BLaER1 (cell line): ENCODE data around the gene MBP.
A peak's percentile ranks its signal among the peaks of the same experiment; 100 is the strongest.

ENCODE experiments used
- H3K27ac ChIP-seq: shearing (Covaris generic); formaldehyde crosslinking; 2 replicates; pipeline ENCODE4 v1.8.1; 2022
- H3K27me3 ChIP-seq: shearing (Covaris generic); formaldehyde crosslinking; 2 replicates; pipeline ENCODE4 v1.8.1; 2022
- H3K36me3 ChIP-seq: shearing (Covaris generic); formaldehyde crosslinking; 2 replicates; pipeline ENCODE4 v1.8.1; 2022
- H3K4me1 ChIP-seq: shearing (Covaris generic); formaldehyde crosslinking; 2 replicates; pipeline ENCODE4 v1.8.1; 2022
- H3K4me2 ChIP-seq: shearing (Covaris generic); formaldehyde crosslinking; 2 replicates; pipeline ENCODE4 v1.8.1; 2022
- H3K4me3 ChIP-seq: shearing (Covaris generic); formaldehyde crosslinking; 2 replicates; pipeline ENCODE4 v1.8.1; 2022
- H3K9ac ChIP-seq: shearing (Covaris generic); formaldehyde crosslinking; 2 replicates; pipeline ENCODE4 v1.8.1; 2022
- H3K9me3 ChIP-seq: shearing (Covaris generic); formaldehyde crosslinking; 2 replicates; pipeline ENCODE4 v1.8.1; 2022
- H4K20me1 ChIP-seq: shearing (Covaris generic); formaldehyde crosslinking; 2 replicates; pipeline ENCODE4 v1.8.1; 2022
- Cebpa-rat ChIP-seq: shearing (Covaris generic); IDR thresholded peaks from 2 replicates; pipeline ENCODE4 v1.8.1; 2022

MBP gene

DNA sequence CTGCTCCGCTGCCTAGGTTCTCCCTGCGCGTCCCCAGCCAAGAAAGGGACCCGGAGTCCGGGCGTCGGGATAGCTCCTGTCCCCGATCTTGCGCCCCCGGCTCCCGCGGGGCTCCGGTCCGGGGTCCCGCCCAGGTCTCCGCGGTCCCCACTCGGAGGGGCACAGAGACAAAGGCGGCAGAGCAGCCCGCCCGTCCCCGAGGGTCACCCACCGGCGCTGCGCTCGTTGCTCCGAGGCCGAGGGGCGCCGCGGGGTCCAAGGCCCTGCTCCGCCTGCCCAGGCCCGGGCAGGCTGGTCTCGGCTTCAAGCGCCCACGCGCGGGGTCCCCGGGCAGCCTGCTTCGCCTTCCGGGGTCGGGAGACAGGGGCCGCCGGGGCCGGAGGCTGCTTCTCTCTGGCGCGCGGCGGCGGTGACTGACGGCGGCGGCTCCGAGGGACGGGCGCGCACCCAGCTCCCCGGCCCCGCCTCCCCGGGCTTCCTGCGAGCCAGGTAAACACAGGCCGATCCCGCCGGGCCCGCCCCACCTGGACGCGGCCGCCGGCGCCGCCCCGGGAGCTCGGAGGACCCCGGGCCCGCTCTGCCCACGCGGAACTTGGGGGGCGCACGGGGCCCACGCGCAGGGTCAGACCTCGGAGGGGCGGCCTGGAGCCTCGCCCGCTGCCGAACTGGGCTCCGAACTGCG, at the start of gene MBP:
Gene MBP (minus strand): TSS at position 415 of the 682 bp plus-strand sequence. CDS start 27,522 bp downstream, outside the sequence.
- no peaks in the 10 kb centered on the region for H3K27me3 ChIP-seq
- H4K20me1 ChIP-seq, result peaks cover 35% of the 10 kb centered on the region
- H3K27ac ChIP-seq, result peak within 1 kb of the TSS; percentile 98
- H3K9ac ChIP-seq, result peak within 1 kb of the TSS; percentile 94
- H3K36me3 ChIP-seq, result peaks cover 4% of the 10 kb centered on the region; the same call in 1 of the 2 replicates
- peak within 1 kb of the TSS; percentile 98 for H3K4me2 ChIP-seq
- H3K9me3 ChIP-seq, result no peaks in the 10 kb centered on the region
- no peak for TF ChIP-seq Cebpa-rat
- H3K4me1 ChIP-seq, result peaks cover 78% of the 10 kb centered on the region
- peak within 1 kb of the TSS; percentile 99 for H3K4me3 ChIP-seq

DNA sequence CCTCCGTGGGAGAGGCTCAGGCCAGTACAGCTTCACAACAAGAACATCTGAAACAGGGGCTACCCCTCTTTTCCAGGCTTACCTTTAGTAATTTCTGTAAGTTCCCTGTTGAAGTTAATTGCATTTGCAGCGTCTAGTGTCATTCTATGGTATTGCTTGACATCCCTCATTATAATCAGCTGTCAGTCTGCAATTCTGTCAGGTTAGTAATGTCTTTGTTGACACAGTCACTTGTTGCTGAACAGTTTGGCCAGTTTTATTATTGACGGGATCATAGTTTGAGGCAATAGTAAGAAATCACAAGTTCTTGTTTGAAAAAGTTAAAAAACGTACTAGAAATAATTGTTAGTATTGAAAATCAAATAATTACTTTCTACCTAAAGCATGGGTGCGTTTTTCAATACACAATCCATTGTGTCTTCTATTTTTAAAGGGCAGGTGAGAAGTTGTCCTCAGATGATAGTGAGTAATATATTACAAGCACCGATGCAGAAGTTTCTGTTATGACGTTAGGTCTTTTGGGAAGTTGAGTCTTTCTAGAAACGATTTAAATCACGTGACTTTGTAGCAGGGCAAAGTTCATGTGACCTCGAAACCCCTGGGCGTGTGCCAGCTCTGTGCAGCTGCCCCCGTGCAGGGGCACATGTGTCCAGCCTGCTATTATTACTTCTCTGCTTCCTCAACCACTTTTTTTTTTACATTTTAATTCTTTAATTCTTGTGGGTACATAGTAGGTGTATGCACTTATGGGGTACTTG, 49.5 kb upstream of the MBP start:
- no peak for TF ChIP-seq Cebpa-rat
- Histone ChIP-seq H3K27me3 (no peaks in the 10 kb centered on the region), H3K4me2 (no peak overlapping the region), H3K4me1 (no peaks in the 10 kb centered on the region), H3K36me3 (no peaks in the 10 kb centered on the region), H3K9ac (no peak overlapping the region), H4K20me1 (no peaks in the 10 kb centered on the region), H3K4me3 (no peak overlapping the region), H3K27ac (no peak overlapping the region), H3K9me3 (peaks cover 21% of the 10 kb centered on the region)

DNA sequence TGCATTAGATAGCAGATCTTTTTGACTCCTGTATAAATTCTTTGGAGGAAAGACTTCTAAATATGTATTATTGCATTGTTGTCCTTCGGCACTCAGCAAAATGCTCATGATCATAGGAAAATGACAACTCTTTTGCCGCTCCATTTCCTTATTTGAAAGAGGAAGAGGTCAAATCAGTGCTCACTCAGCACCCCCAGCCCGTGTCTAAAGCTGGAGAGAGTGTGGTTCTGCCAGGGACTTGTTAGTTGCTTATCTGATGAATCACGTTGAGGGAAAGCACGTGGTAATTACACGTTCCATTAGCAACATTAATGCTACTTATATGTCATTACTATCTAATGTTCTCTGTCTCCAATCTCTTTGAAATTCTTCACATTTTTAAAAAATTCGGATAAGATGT, 46.0 kb upstream of the MBP start:
- Histone ChIP-seq H3K4me3 (no peak overlapping the region), H3K27ac (no peak overlapping the region), H3K27me3 (no peaks in the 10 kb centered on the region), H4K20me1 (no peaks in the 10 kb centered on the region), H3K4me2 (no peak overlapping the region), H3K4me1 (no peaks in the 10 kb centered on the region), H3K9ac (no peak overlapping the region), H3K9me3 (no peaks in the 10 kb centered on the region), H3K36me3 (no peaks in the 10 kb centered on the region)
- TF ChIP-seq Cebpa-rat, result no peak

DNA sequence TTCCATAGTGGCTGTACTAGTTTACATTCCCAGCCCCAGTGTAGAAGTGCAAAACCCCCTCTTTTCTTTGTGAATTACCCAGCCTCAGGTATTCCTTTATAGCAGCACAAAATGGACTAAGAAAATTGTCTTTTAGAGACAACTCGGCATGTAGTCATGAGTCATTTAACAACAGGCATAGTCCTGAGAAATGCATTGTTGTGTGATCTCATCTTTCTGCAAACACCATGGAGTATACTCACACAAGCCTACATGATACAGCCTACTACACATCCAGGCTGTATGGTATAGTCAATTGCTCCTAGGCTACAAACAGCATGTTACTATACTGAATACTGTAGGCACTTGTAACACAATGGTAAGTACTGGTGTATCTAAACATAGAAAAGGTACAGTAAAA, 44.4 kb upstream of the MBP start:
- no peaks in the 10 kb centered on the region for H3K27me3 ChIP-seq
- no peaks in the 10 kb centered on the region for H3K36me3 ChIP-seq
- H3K9me3 ChIP-seq, result no peaks in the 10 kb centered on the region
- no peaks in the 10 kb centered on the region for H3K4me1 ChIP-seq
- TF ChIP-seq Cebpa-rat, result no peak
- no peak overlapping the region for H3K4me3 ChIP-seq
- no peaks in the 10 kb centered on the region for H4K20me1 ChIP-seq
- H3K4me2 ChIP-seq, result no peak overlapping the region
- H3K27ac ChIP-seq, result no peak overlapping the region
- no peak overlapping the region for H3K9ac ChIP-seq

DNA sequence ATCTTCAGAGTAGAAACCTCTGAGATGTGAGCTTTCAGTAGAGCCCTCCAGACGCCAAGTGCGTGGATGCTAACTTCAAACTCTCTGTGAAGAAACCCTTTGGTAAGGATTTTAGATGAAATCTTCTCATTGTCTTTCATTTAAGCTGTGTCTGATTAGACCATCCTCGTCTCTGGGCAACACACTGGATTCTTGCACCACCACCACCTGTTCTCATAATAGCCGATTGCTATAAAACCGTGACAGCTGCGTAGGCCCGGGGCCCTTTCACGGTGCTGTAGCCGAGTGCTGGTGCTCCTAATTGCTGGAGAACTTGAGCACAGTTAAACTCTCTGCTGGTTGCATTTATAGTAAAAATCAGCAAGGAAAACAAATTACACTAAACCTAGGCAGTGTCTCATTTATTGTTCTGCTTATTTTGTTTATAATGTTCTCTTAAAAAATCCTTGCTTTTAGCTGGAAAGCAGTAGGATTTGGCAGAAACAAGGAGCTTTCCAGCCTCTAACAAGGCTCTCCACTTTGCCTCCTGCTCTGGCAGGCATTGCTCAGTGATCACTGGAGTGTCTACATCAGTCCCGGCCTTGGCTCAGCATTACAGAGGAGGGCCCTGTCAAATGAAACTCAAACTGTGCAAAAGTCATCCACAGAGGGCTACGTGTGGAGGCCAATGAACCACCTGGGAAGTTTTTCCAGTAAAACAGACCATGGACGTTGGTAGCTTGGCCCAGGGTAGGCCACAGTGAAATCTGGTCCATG, 40.9 kb upstream of the MBP start:
- H3K27ac ChIP-seq, result no peak overlapping the region
- H3K9ac ChIP-seq, result no peak overlapping the region
- H3K9me3 ChIP-seq, result no peaks in the 10 kb centered on the region
- H4K20me1 ChIP-seq, result no peaks in the 10 kb centered on the region
- no peaks in the 10 kb centered on the region for H3K36me3 ChIP-seq
- peaks cover 13% of the 10 kb centered on the region for H3K4me1 ChIP-seq
- H3K4me3 ChIP-seq, result no peak overlapping the region
- H3K27me3 ChIP-seq, result no peaks in the 10 kb centered on the region
- H3K4me2 ChIP-seq, result no peak overlapping the region
- no peak for TF ChIP-seq Cebpa-rat

DNA sequence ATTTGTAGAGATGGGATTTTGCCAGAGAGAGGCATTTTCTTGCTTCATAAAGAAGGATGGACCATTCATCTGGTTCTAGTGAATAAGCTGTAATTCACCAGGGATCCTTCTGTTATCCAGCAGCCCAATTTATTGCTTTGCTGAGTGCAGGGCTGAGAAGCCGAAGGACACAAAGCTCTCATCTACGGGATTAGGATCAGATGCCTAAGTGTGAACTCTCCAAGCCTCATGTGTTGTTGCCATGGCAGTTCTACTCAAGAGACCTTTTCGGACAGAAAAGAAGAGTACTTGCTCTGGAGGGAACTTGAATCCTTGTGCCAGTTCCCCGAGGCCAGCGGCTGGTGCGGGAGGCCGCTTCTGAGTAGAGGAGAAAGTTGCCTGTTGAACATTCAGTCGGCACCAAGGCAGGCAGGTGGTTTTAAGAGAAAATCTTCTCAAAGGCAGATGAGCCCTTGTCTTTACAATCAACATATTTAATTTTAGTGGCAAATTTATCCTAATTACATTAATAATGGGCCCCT, 38.4 kb upstream of the MBP start:
- Histone ChIP-seq H3K4me1 (peaks cover 18% of the 10 kb centered on the region), H3K27me3 (no peaks in the 10 kb centered on the region), H4K20me1 (no peaks in the 10 kb centered on the region), H3K4me2 (no peak overlapping the region), H3K4me3 (no peak overlapping the region), H3K9me3 (no peaks in the 10 kb centered on the region), H3K36me3 (no peaks in the 10 kb centered on the region), H3K9ac (no peak overlapping the region), H3K27ac (no peak overlapping the region)
- TF ChIP-seq Cebpa-rat, result no peak

DNA sequence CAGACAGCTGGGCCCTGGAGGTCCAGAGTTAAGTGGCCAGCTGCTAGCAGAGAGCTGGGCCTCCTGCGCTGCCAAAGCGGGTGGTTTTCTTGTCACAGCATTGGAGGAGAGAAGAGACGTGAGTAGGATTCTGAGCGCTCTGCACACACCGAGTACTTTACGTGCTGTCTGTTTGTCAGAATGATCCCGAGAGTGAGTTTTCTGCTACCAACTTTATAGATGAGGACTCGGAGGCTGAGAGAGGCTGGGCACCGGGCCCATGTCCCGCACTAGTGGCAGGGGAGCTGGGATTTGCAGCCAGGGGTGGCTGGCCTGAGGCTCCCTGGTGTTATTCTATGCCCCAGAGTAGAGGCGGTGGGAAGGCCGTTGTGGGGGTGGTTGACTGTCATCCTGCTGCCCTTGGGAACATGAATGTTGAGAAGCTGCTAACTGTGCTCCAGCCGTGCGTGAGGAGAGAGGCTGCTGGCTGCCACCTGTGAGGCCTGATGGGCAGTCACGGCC, 36.3 kb upstream of the MBP start:
- H3K9ac ChIP-seq, result 0 out of 2 replicates have a peak overlapping the region, but pooled peaks have one; percentile 36
- no peak overlapping the region for H3K4me3 ChIP-seq
- H3K4me2 ChIP-seq, result peak overlapping the region; percentile 75
- no peaks in the 10 kb centered on the region for H3K9me3 ChIP-seq
- H3K27me3 ChIP-seq, result no peaks in the 10 kb centered on the region
- no peak for TF ChIP-seq Cebpa-rat
- peaks cover 25% of the 10 kb centered on the region for H3K4me1 ChIP-seq
- H3K36me3 ChIP-seq, result no peaks in the 10 kb centered on the region
- peak overlapping the region; percentile 35; the same call in 1 of the 2 replicates for H3K27ac ChIP-seq
- no peaks in the 10 kb centered on the region for H4K20me1 ChIP-seq

DNA sequence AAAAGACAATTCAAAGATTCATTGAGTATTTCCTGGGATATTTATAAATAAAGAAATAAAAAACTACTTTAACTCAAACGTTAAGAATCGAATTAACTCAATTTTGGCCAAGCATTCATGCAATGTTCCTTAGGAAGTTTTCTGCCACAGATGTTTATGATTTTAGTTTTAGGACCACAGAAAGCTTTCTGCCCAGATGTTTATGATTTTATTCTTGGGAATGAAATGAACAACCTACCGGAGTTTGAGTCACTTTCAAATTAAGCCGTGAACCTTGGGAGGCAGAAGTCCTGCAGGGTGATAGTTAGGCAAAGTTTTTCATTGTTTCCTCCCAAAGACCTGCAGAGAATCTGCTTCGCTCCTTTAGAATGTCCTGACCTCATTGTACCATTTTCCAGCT, 34.7 kb upstream of the MBP start:
- Histone ChIP-seq H3K9ac (no peak overlapping the region), H3K4me3 (no peak overlapping the region), H3K9me3 (no peaks in the 10 kb centered on the region), H3K36me3 (no peaks in the 10 kb centered on the region), H3K4me2 (no peak overlapping the region), H3K27ac (no peak overlapping the region), H4K20me1 (no peaks in the 10 kb centered on the region), H3K4me1 (peaks cover 25% of the 10 kb centered on the region), H3K27me3 (no peaks in the 10 kb centered on the region)
- no peak for TF ChIP-seq Cebpa-rat

DNA sequence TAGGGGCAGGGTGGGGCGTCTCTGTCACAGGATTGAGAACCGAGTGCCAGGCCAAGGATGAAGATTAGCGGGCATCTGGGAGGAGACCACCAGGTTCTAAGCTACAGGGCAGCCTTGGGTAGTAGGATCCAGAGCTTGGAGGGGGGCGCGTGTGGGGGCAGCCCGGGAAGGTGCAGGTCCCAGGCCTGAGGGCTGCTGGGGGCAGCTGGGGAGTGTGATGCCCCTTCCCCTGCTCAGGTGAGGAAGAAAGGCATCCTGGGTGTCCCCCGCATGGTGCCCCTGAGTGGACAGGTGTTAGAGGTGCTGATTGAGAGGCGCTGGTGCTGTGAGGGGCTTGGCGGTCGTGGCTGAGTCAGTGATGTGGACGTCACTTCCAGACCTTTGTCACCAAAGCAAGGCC, 33.9 kb upstream of the MBP start:
- Histone ChIP-seq H3K4me1 (peaks cover 25% of the 10 kb centered on the region), H3K9me3 (no peaks in the 10 kb centered on the region), H3K27ac (no peak overlapping the region), H3K27me3 (no peaks in the 10 kb centered on the region), H4K20me1 (no peaks in the 10 kb centered on the region), H3K4me2 (no peak overlapping the region), H3K4me3 (no peak overlapping the region), H3K9ac (no peak overlapping the region), H3K36me3 (no peaks in the 10 kb centered on the region)
- no peak for TF ChIP-seq Cebpa-rat
